HG03103 (cell line): ENCODE measurements around the gene MEMO1.
"Not testable (repeated sequence)": the region's sequence is repeated elsewhere in the genome, so short reads cannot be mapped to it uniquely, and the experiment has no call there.

Experiments used
- ATAC-seq: cut with Tn5 transposase; IDR thresholded peaks from one replicate; pipeline ENCODE4 v1.9.1; 2021; ENCODE audit warnings: low read depth; ENCODE audit not compliant: unreplicated experiment

The MEMO1 gene

GRCh38 chr2:32010670-32011484 is at the start of gene MEMO1:
TSS of gene MEMO1 (minus strand) at chr2:32011008. CDS start at chr2:32010247, 761 bp downstream.
- peak; percentile 55 for ATAC-seq

- no peak for ATAC-seq
These were observed 49.5 kb upstream of the MEMO1 start for GRCh38 chr2:32060266-32060665.

GRCh38 chr2:32058130-32058529 is 47.3 kb upstream of the MEMO1 start:
- no peak for ATAC-seq

GRCh38 chr2:32054583-32054982 is 43.8 kb upstream of the MEMO1 start:
- not testable (repeated sequence) for ATAC-seq

GRCh38 chr2:32051836-32052439 is 41.1 kb upstream of the MEMO1 start:
- ATAC-seq, result no peak

GRCh38 chr2:32043561-32043960 is 32.8 kb upstream of the MEMO1 start:
- ATAC-seq, result no peak

GRCh38 chr2:32039447-32040219 is 28.8 kb upstream of the MEMO1 start, which contains the start of gene DPY30:
TSS of gene DPY30 (minus strand) at chr2:32039805. CDS start at chr2:32039456, 349 bp downstream.
- ATAC-seq, result peak; percentile 84

- not testable (repeated sequence) for ATAC-seq
These were observed 23.5 kb upstream of the MEMO1 start for GRCh38 chr2:32034198-32034887.

GRCh38 chr2:32018789-32019482 is 8.1 kb upstream of the MEMO1 start:
- not testable (repeated sequence) for ATAC-seq

GRCh38 chr2:32012872-32013271 is 2.1 kb upstream of the MEMO1 start:
- no peak for ATAC-seq

- ATAC-seq, result no peak
These were observed 715 bp upstream of the MEMO1 start for GRCh38 chr2:32011485-32011960.

GRCh38 chr2:32010280-32010669 is 533 bp downstream of the MEMO1 start:
- ATAC-seq, result peak; percentile 39

GRCh38 chr2:32009516-32010256 is 1.1 kb downstream of the MEMO1 start:
- peak; percentile 17 for ATAC-seq

GRCh38 chr2:32008805-32009515 is 1.8 kb downstream of the MEMO1 start:
- no peak for ATAC-seq

GRCh38 chr2:32007121-32007391 is 3.8 kb downstream of the MEMO1 start:
- no peak for ATAC-seq

GRCh38 chr2:32005371-32005976 is 5.3 kb downstream of the MEMO1 start:
- ATAC-seq, result no peak

GRCh38 chr2:32003791-32004190 is 7.0 kb downstream of the MEMO1 start:
- ATAC-seq, result no peak

GRCh38 chr2:32002406-32002805 is 8.4 kb downstream of the MEMO1 start:
- ATAC-seq, result no peak
